Measurements from ENCODE around the gene PANK4. TPM values are rescaled to one million over a fixed set of nuclear protein-coding genes. Genes with fewer than 3 reads are reported as not detected.

Gene PANK4
- total and polyA plus RNA-seq, 9 of the 15 experiments (the other 6 are each of a cell fraction or from before 2014, with no cell fraction given): 0.93 to 55.6 (median 31.5) TPM

DNA sequence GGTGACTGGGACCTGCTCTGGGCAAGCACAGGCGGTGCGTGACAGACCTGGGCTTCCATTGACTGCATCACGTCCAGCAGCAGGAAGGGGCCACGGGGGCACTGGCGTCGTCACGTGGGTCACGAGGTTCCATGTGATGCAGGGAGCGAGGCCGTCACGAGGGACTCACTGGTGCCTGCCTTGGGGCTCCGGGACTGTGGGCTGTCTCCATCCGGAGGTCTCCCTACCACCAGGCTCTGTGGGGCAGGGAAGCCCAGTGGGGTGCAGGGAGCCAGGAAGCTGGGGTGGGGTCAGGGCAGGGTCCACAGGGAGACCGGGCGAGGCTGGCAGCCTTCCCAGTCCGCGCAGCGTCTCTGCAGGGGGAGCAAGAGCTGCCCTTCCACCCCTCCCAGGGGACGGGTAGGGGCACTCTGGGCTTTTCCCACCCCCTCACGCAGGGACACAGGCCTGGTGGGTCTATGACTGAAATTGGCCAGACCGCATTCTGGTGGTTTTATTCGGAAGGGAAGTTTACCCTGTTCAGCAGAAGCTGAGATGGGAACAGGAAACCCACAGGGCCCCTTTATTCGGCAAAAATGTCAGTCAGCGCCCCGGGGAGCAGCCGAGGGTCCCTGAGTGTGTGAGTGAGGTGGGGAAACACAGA is 29.4 kb upstream of the PANK4 start (continued):
- TF ChIP-seq, protein P1, sequence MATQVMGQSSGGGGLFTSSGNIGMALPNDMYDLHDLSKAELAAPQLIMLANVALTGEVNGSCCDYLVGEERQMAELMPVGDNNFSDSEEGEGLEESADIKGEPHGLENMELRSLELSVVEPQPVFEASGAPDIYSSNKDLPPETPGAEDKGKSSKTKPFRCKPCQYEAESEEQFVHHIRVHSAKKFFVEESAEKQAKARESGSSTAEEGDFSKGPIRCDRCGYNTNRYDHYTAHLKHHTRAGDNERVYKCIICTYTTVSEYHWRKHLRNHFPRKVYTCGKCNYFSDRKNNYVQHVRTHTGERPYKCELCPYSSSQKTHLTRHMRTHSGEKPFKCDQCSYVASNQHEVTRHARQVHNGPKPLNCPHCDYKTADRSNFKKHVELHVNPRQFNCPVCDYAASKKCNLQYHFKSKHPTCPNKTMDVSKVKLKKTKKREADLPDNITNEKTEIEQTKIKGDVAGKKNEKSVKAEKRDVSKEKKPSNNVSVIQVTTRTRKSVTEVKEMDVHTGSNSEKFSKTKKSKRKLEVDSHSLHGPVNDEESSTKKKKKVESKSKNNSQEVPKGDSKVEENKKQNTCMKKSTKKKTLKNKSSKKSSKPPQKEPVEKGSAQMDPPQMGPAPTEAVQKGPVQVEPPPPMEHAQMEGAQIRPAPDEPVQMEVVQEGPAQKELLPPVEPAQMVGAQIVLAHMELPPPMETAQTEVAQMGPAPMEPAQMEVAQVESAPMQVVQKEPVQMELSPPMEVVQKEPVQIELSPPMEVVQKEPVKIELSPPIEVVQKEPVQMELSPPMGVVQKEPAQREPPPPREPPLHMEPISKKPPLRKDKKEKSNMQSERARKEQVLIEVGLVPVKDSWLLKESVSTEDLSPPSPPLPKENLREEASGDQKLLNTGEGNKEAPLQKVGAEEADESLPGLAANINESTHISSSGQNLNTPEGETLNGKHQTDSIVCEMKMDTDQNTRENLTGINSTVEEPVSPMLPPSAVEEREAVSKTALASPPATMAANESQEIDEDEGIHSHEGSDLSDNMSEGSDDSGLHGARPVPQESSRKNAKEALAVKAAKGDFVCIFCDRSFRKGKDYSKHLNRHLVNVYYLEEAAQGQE (IDR thresholded peaks at IDR 0.05; ENCODE audit: borderline replicate concordance): no peak; the same call in 1 of the 2 replicates
- TF ChIP-seq, protein P1 (CRISPR knock-in tag; IDR thresholded peaks at IDR 0.05; ENCODE audit: low read depth): peak; percentile 36; the same call in 1 of the 2 replicates
- TF ChIP-seq ZNF175 (CRISPR knock-in tag; IDR thresholded peaks at IDR 0.05; ENCODE audit: low read depth) (0 out of 2 replicates have a peak, but pooled peaks have one; percentile 16), ETS1 (conservative IDR thresholded peaks at IDR 0.05; ENCODE audit: control insufficient read depth, low read depth, low read length) (no peak), TFE3 (CRISPR knock-in tag; IDR thresholded peaks at IDR 0.05) (peak; percentile 79), ZNF583 (CRISPR knock-in tag; IDR thresholded peaks at IDR 0.05) (peak; percentile 80; the same call in 1 of the 2 replicates), ZNF354B (CRISPR knock-in tag; IDR thresholded peaks at IDR 0.05) (no peak), FOXJ2 (tag; IDR thresholded peaks at IDR 0.05) (no peak), TEAD1 (CRISPR knock-in tag; IDR thresholded peaks at IDR 0.05) (0 out of 4 replicates have a peak, but pooled peaks of 1 of the 2 experiments have one; percentile 29), CGGBP1 (CRISPR knock-in tag; IDR thresholded peaks at IDR 0.05) (no peak), ZBTB17 (CRISPR knock-in tag; IDR thresholded peaks at IDR 0.05) (peak; percentile 54), KLF6 (CRISPR knock-in tag; IDR thresholded peaks at IDR 0.05; ENCODE audit: borderline replicate concordance) (0 out of 2 replicates have a peak, but pooled peaks have one; percentile 28), E2F3 (CRISPR knock-in tag; IDR thresholded peaks at IDR 0.05) (no peak), USF2 (CRISPR knock-in tag; IDR thresholded peaks at IDR 0.05) (peak; percentile 69)
